ENCODE measurements around the gene ADGRF5.

Gene ADGRF5

DNA sequence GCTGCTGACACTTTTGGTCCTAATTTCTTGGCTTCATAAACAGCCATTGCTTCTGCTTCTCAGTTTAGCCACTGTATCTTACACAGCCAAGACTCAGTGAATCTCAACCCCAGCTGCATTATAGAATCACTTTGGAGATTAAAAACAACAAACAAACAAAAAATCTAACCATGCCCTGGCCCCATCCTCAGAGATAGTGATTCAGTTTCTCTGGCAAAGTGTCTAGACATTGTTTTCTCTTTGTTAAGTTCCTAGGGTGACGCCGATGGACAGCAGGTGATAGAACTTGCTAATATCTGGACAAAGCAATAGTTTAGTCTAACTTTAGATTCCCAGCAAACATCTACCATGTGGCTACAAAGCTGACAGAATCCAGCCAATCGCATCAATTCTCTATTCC, 2.9 kb downstream of the ADGRF5 start:
- H2AFZ ChIP-seq (ENCODE audit: low read length): no peak overlapping the region
- no peaks in the 10 kb centered on the region for H3K9me3 ChIP-seq (replicated peaks; ENCODE audit: insufficient read depth, low read length)
- H4K20me1 ChIP-seq (ENCODE audit: insufficient read depth, low read length): no peaks in the 10 kb centered on the region
- no peaks in the 10 kb centered on the region for H3K79me2 ChIP-seq (ENCODE audit: low read length)
- no peak overlapping the region for H3K4me3 ChIP-seq (ENCODE audit: low read length)
- TF ChIP-seq EZH2 (optimal IDR thresholded peaks at IDR 0.05; ENCODE audit: low read depth, low read length) (no peak), EZH2phosphoT487 (IDR thresholded peaks at IDR 0.05; ENCODE audit: low read length) (no peak)
- TF ChIP-seq, protein P1, sequence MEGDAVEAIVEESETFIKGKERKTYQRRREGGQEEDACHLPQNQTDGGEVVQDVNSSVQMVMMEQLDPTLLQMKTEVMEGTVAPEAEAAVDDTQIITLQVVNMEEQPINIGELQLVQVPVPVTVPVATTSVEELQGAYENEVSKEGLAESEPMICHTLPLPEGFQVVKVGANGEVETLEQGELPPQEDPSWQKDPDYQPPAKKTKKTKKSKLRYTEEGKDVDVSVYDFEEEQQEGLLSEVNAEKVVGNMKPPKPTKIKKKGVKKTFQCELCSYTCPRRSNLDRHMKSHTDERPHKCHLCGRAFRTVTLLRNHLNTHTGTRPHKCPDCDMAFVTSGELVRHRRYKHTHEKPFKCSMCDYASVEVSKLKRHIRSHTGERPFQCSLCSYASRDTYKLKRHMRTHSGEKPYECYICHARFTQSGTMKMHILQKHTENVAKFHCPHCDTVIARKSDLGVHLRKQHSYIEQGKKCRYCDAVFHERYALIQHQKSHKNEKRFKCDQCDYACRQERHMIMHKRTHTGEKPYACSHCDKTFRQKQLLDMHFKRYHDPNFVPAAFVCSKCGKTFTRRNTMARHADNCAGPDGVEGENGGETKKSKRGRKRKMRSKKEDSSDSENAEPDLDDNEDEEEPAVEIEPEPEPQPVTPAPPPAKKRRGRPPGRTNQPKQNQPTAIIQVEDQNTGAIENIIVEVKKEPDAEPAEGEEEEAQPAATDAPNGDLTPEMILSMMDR (IDR thresholded peaks at IDR 0.05; ENCODE audit: low read length): no peak
- no peak overlapping the region for H3K9ac ChIP-seq (ENCODE audit: low read length)
- no peak for DNase-seq
- no peaks in the 10 kb centered on the region for H3F3A ChIP-seq (ENCODE audit: insufficient read depth, low read length)
- H3K4me2 ChIP-seq (ENCODE audit: low read depth, low read length): no peak overlapping the region
- no peaks in the 10 kb centered on the region for H3K9me2 ChIP-seq (replicated peaks; ENCODE audit: insufficient read depth, low read length)
- H3K27ac ChIP-seq (ENCODE audit: low read length): no peak overlapping the region
- H3K27me3 ChIP-seq (replicated peaks; ENCODE audit: insufficient read depth, low read length): no peaks in the 10 kb centered on the region
- no peaks in the 10 kb centered on the region for H3K36me3 ChIP-seq (replicated peaks; ENCODE audit: insufficient read depth, low read length)
- no peaks in the 10 kb centered on the region for H3K4me1 ChIP-seq (ENCODE audit: low read length)

DNA sequence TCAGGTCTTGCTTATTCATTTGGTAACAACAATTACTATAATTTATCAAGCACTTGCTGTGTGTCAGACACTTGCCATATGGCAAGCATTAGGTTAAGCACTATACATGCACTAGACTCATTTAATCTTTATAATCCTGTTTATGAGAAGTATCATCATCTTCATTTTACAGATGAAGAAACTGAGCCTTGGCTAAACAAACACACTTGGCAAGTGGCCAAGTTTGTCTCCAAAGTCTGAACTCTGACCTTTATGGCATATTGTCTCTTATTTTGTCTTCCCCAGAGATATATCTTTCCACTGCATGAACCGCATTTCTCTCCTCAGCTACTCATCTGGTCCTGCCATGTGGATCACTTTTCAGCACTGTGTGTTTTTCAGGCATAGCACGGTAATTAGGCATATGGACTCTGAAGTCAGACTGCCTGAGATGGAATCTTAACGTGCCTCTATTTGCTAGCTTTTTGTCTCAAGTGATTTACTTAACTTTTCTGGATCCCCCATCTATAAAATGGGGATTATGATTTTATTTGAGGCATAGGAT, 4.7 kb downstream of the ADGRF5 start:
- Histone ChIP-seq H3K79me2 (ENCODE audit: low read length) (no peaks in the 10 kb centered on the region), H3K9ac (ENCODE audit: low read length) (no peak overlapping the region), H3K9me2 (replicated peaks; ENCODE audit: insufficient read depth, low read length) (no peaks in the 10 kb centered on the region), H3K4me3 (ENCODE audit: low read length) (no peak overlapping the region), H3K27me3 (replicated peaks; ENCODE audit: insufficient read depth, low read length) (no peaks in the 10 kb centered on the region), H3F3A (ENCODE audit: insufficient read depth, low read length) (no peaks in the 10 kb centered on the region), H4K20me1 (ENCODE audit: insufficient read depth, low read length) (no peaks in the 10 kb centered on the region), H2AFZ (ENCODE audit: low read length) (no peak overlapping the region), H3K27ac (ENCODE audit: low read length) (no peak overlapping the region), H3K4me2 (ENCODE audit: low read depth, low read length) (no peak overlapping the region), H3K36me3 (replicated peaks; ENCODE audit: insufficient read depth, low read length) (no peaks in the 10 kb centered on the region), H3K4me1 (ENCODE audit: low read length) (no peaks in the 10 kb centered on the region), H3K9me3 (replicated peaks; ENCODE audit: insufficient read depth, low read length) (no peaks in the 10 kb centered on the region)
- no peak for DNase-seq
- TF ChIP-seq EZH2phosphoT487 (IDR thresholded peaks at IDR 0.05; ENCODE audit: low read length) (no peak), EZH2 (optimal IDR thresholded peaks at IDR 0.05; ENCODE audit: low read depth, low read length) (no peak)
- TF ChIP-seq, protein P1 (IDR thresholded peaks at IDR 0.05; ENCODE audit: low read length): no peak

DNA sequence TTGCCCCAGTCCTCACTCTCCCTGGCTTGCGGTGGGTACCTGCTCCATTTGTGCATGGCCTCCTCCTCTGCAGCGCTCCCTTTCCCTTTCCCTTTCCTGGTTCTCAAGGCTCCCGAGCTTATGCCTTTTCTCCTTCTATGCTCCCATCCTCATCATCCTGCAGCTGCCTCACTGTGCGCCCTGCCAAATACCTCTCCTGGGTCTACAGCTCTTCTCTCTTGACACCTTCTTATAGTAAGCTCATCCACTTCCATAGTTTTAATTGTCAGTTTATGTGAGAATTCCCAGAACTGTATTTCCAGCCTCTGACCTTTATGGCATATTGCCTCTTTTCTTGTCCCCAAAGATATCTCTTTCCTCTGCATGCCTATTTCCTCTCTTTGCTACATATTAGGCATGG, 5.9 kb downstream of the ADGRF5 start:
- Histone ChIP-seq H3K27ac (ENCODE audit: low read length) (no peak overlapping the region), H3K9ac (ENCODE audit: low read length) (no peak overlapping the region), H3K79me2 (ENCODE audit: low read length) (no peaks in the 10 kb centered on the region), H3F3A (ENCODE audit: insufficient read depth, low read length) (no peaks in the 10 kb centered on the region), H3K27me3 (replicated peaks; ENCODE audit: insufficient read depth, low read length) (no peaks in the 10 kb centered on the region), H3K9me3 (replicated peaks; ENCODE audit: insufficient read depth, low read length) (no peaks in the 10 kb centered on the region), H3K4me2 (ENCODE audit: low read depth, low read length) (no peak overlapping the region), H3K36me3 (replicated peaks; ENCODE audit: insufficient read depth, low read length) (no peaks in the 10 kb centered on the region), H4K20me1 (ENCODE audit: insufficient read depth, low read length) (no peaks in the 10 kb centered on the region), H3K9me2 (replicated peaks; ENCODE audit: insufficient read depth, low read length) (no peaks in the 10 kb centered on the region), H2AFZ (ENCODE audit: low read length) (no peak overlapping the region), H3K4me1 (ENCODE audit: low read length) (no peaks in the 10 kb centered on the region), H3K4me3 (ENCODE audit: low read length) (no peak overlapping the region)
- TF ChIP-seq, protein P1 (IDR thresholded peaks at IDR 0.05; ENCODE audit: low read length): no peak
- TF ChIP-seq EZH2phosphoT487 (IDR thresholded peaks at IDR 0.05; ENCODE audit: low read length): no peak
- no peak for DNase-seq

Data from MM.1S (cell line).